Keratinocyte (primary cell): Measurements from ENCODE around the gene HIVEP1. TPM values are rescaled to one million over a fixed set of nuclear protein-coding genes. Genes with fewer than 3 reads are reported as not detected.

Experiments used
- DNase-seq: peaks from one replicate; pipeline ENCODE4 v3.0.0-alpha.2; 2011; ENCODE audit warnings: low read depth, missing footprints, low spot score
- FAIRE-seq: peaks from 2 replicates; lab custom pipeline; 2011; peaks lifted over from hg19 to GRCh38; lab: Jason Lieb, UNC
- H2AFZ ChIP-seq: 2 replicates; pipeline ENCODE4 v1.6.0; 2012; ENCODE audit warnings: low read length, control low read depth, inconsistent platforms; ENCODE audit not compliant: control insufficient read depth
- H3K27ac ChIP-seq: 2 replicates; pipeline ENCODE4 v1.5.1; 2011; ENCODE audit warnings: low read length; ENCODE audit not compliant: control insufficient read depth, insufficient read depth
- H3K27me3 ChIP-seq: 3 replicates; pipeline ENCODE4 v1.6.0; 2011; ENCODE audit warnings: low read length; ENCODE audit not compliant: control insufficient read depth, insufficient read depth; ENCODE audit errors: extremely low read depth
- H3K36me3 ChIP-seq, 2 experiments: 2 replicates in 1 of 2; 3 replicates in 1 of 2; pipeline ENCODE4 v1.5.1; 2011; ENCODE audit warnings: low read length in 2 of 2, mild to moderate bottlenecking in 1 of 2; ENCODE audit not compliant: control insufficient read depth in 2 of 2, insufficient read depth in 2 of 2; ENCODE audit errors: extremely low read depth in 1 of 2
- H3K4me1 ChIP-seq: 3 replicates; pipeline ENCODE4 v1.5.1; 2011; ENCODE audit warnings: low read length; ENCODE audit not compliant: control insufficient read depth, insufficient read depth; ENCODE audit errors: extremely low read depth
- H3K4me2 ChIP-seq: 3 replicates; pipeline ENCODE4 v1.6.0; 2011; ENCODE audit warnings: low read depth, low read length; ENCODE audit not compliant: control insufficient read depth, insufficient read depth; ENCODE audit errors: extremely low read depth
- H3K4me3 ChIP-seq, 3 experiments: fragments of 200-600 bp in 1 of 3; sonication (generic) in 1 of 3; 2 replicates in 2 of 3; 3 replicates in 1 of 3; pipeline ENCODE4 v1.5.1; 2011 to 2016; ENCODE audit warnings: low read length in 3 of 3, mild to moderate bottlenecking in 3 of 3, control low read depth in 2 of 3, inconsistent platforms in 1 of 3, low read depth in 1 of 3, mixed read lengths in 1 of 3, mixed run types in 1 of 3, moderate library complexity in 1 of 3; ENCODE audit not compliant: control insufficient read depth in 2 of 3, insufficient read depth in 2 of 3; ENCODE audit errors: extremely low read depth in 1 of 3
- H3K79me2 ChIP-seq: 2 replicates; pipeline ENCODE4 v1.6.0; 2012; ENCODE audit warnings: low read length; ENCODE audit not compliant: control insufficient read depth, insufficient read depth
- H3K9ac ChIP-seq: 3 replicates; pipeline ENCODE4 v1.6.0; 2011; ENCODE audit warnings: low read length; ENCODE audit not compliant: control insufficient read depth, insufficient read depth; ENCODE audit errors: extremely low read depth
- H3K9me1 ChIP-seq: 3 replicates; pipeline ENCODE4 v1.6.0; 2011; ENCODE audit warnings: low read length; ENCODE audit not compliant: control insufficient read depth, insufficient read depth; ENCODE audit errors: extremely low read depth
- H3K9me3 ChIP-seq: 2 replicates; pipeline ENCODE4 v1.5.1; 2012; ENCODE audit warnings: low read depth, low read length; ENCODE audit not compliant: control insufficient read depth
- H4K20me1 ChIP-seq: 3 replicates; pipeline ENCODE4 v1.6.0; 2011; ENCODE audit warnings: low read length; ENCODE audit not compliant: control insufficient read depth, insufficient read depth; ENCODE audit errors: extremely low read depth
- CTCF ChIP-seq, 3 experiments: IDR thresholded peaks in 1 of 3; conservative IDR thresholded peaks in 1 of 3; optimal IDR thresholded peaks in 1 of 3; 2 replicates in 2 of 3; 3 replicates in 1 of 3; pipeline versions ENCODE3 to v1.5.1; 2011; ENCODE audit warnings: low read length in 3 of 3, mild to moderate bottlenecking in 3 of 3, moderate library complexity in 2 of 3, control low read depth in 1 of 3, inconsistent platforms in 1 of 3; ENCODE audit not compliant: insufficient read depth in 2 of 3; ENCODE audit errors: extremely low read depth in 1 of 3
- EZH2 ChIP-seq: IDR thresholded peaks from one replicate; pipeline ENCODE4 v1.6.1; 2012; ENCODE audit warnings: inconsistent platforms, mild to moderate bottlenecking, low read length, moderate library complexity
- dilution Hi-C: fragments of 300-500 bp; cut with MboI; formaldehyde crosslinking; loops from one replicate; pipeline ENCODE4 v1.7.0; 2020; ENCODE audit warnings: low sequenced_read_pairs; ENCODE audit not compliant: extremely low pct_ligation_motif_present
- polyA plus RNA-seq, 5 experiments: library from polyadenylated mRNA; depleted of rRNA in 3 of 5; stranded (reverse) in 3 of 5; stranded (forward) in 1 of 5; unstranded in 1 of 5; fragments of >200 nt; gene quantifications; 1 replicate in 1 of 5; 2 replicates in 3 of 5; 3 replicates in 1 of 5; pipeline versions ENCODE4 v1.2.1 to v1.2.3, GENCODE V29; 2011 to 2012; ENCODE audit warnings: missing spikeins in 2 of 5, low read depth in 1 of 5, low replicate concordance in 1 of 5

Gene HIVEP1
- polyA plus RNA-seq, 1 donor (not counting 4 experiments of a cell fraction or from before 2014, with no cell fraction given), result 13.7 TPM

GRCh38 chr6:11999246-11999645, 12.9 kb upstream of the HIVEP1 start:
- no peaks in the 10 kb centered on the region for H4K20me1 ChIP-seq
- DNase-seq, result no peak
- no peak for TF ChIP-seq EZH2
- TF ChIP-seq CTCF (optimal IDR thresholded peaks at IDR 0.05 in 1 of 3, IDR thresholded peaks at IDR 0.05 in 1 of 3, conservative IDR thresholded peaks at IDR 0.05 in 1 of 3; ENCODE audit: extremely low read depth in 1 of 3, insufficient read depth in 2 of 3, low read length in 3 of 3), result no peak
- H3K9me1 ChIP-seq, result no peaks in the 10 kb centered on the region
- H3K9ac ChIP-seq, result no peak overlapping the region
- no peaks in the 10 kb centered on the region for H3K9me3 ChIP-seq
- peak; percentile 44 for FAIRE-seq
- no peaks in the 10 kb centered on the region for H3K27me3 ChIP-seq
- no peak overlapping the region for H2AFZ ChIP-seq
- no peak overlapping the region for H3K27ac ChIP-seq
- no peaks in the 10 kb centered on the region for H3K36me3 ChIP-seq
- H3K4me2 ChIP-seq, result no peak overlapping the region
- H3K79me2 ChIP-seq, result no peaks in the 10 kb centered on the region
- no peak overlapping the region for H3K4me3 ChIP-seq
- dilution Hi-C loops, result no loop called here
- H3K4me1 ChIP-seq, result no peaks in the 10 kb centered on the region

DNA sequence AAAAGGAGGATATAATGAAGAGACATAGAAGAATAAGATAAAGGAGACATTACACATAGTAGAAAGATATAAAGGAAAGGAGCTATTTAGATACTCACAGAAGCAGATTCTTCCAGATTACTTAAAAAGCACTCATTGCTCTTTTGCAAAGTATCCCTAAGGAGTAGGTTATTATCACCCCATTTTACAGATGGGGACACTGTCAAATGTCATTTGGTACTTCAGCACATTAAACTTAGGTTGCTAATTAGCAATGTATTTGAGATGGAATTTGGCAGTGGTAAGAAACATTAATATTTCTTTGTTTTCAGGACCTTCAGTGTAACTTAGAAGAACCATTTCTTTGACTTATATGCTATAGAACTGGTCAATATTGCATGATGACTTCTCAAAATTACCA, 11.9 kb upstream of the HIVEP1 start:
- H3K9ac ChIP-seq, result no peak overlapping the region
- FAIRE-seq (no peak), DNase-seq (no peak)
- TF ChIP-seq CTCF (optimal IDR thresholded peaks at IDR 0.05 in 1 of 3, IDR thresholded peaks at IDR 0.05 in 1 of 3, conservative IDR thresholded peaks at IDR 0.05 in 1 of 3; ENCODE audit: extremely low read depth in 1 of 3, insufficient read depth in 2 of 3, low read length in 3 of 3), result no peak
- no peak for TF ChIP-seq EZH2
- no peaks in the 10 kb centered on the region for H3K4me1 ChIP-seq
- no peak overlapping the region for H3K4me3 ChIP-seq
- no peaks in the 10 kb centered on the region for H3K36me3 ChIP-seq
- H4K20me1 ChIP-seq, result no peaks in the 10 kb centered on the region
- no peaks in the 10 kb centered on the region for H3K79me2 ChIP-seq
- no peaks in the 10 kb centered on the region for H3K27me3 ChIP-seq
- H3K4me2 ChIP-seq, result no peak overlapping the region
- H3K9me1 ChIP-seq, result no peaks in the 10 kb centered on the region
- dilution Hi-C loops, result no loop called here
- no peaks in the 10 kb centered on the region for H3K9me3 ChIP-seq
- no peak overlapping the region for H3K27ac ChIP-seq
- H2AFZ ChIP-seq, result no peak overlapping the region
